Measurements from ENCODE around the gene CBX8. TPM values are rescaled to one million over a fixed set of nuclear protein-coding genes. Genes with fewer than 3 reads are reported as not detected.

The CBX8 gene
- total and polyA plus RNA-seq, 2 donors (not counting 3 experiments of a cell fraction or from before 2014, with no cell fraction given) = 0.69 to 3.1 TPM

- peaks cover 8% of the 10 kb centered on the region for H3K4me1 ChIP-seq (ENCODE audit: control insufficient read depth, extremely low read depth, insufficient read depth, low read length)
- peak overlapping the region in 1 of 3 experiments; percentile 38 for H3K4me3 ChIP-seq (replicated peaks in 1 of 3; ENCODE audit: insufficient read depth in 1 of 3, low read depth in 1 of 3, low read length in 3 of 3)
- ChIA-PET CTCF (interaction anchor here (0.8 to 6.1 kb wide), 12 partner anchors 10 to 180 kb away, joined by 3 to 59 read pairs (median 6); partner anchors contain the start of genes CBX4 and CBX8), POLR2A (interaction anchor here (0.5 kb wide), 1 partner anchor 67 kb away, joined by 5 read pairs; no protein-coding TSS in a partner anchor)
- no peaks in the 10 kb centered on the region for H3K79me2 ChIP-seq (ENCODE audit: control insufficient read depth, insufficient read depth, low read length)
- peaks cover 65 to 81% of the 10 kb centered on the region in 2 experiments for H3K27me3 ChIP-seq (ENCODE audit: control insufficient read depth in 2 of 2, insufficient read depth in 2 of 2, low read length in 2 of 2)
- H2AFZ ChIP-seq (ENCODE audit: low read depth, low read length) = peak overlapping the region; percentile 56
- no peaks in the 10 kb centered on the region for H4K20me1 ChIP-seq (replicated peaks; ENCODE audit: control insufficient read depth, extremely low read depth, insufficient read depth, low read length)
- no TSS peak for BruUV-seq (replicated peaks)
- dilution Hi-C loops (cut with MboI; ENCODE audit: extremely low pct_ligation_motif_present, low sequenced_read_pairs) = no loop called here
- no peak overlapping the region for H3K4me2 ChIP-seq (ENCODE audit: insufficient read depth, low read length)
- H3K36me3 ChIP-seq (ENCODE audit: control insufficient read depth in 2 of 2, extremely low read depth in 1 of 2, insufficient read depth in 2 of 2, low read length in 2 of 2) = no peaks in the 10 kb centered on the region
- H3K9me1 ChIP-seq (replicated peaks; ENCODE audit: control insufficient read depth, extremely low read depth, insufficient read depth, low read length) = no peaks in the 10 kb centered on the region
- intact Hi-C loops (cut with micrococcal nuclease) = loop anchor here (1.0 kb wide), 1 partner anchor 16 kb away; the partner anchor contains the start of gene CBX8
- no peak overlapping the region for H3K9ac ChIP-seq (replicated peaks; ENCODE audit: extremely low read depth, insufficient read depth, low read length)
- no peak for DNase-seq (ENCODE audit: low read depth, low spot score)
- H3K9me3 ChIP-seq (replicated peaks; ENCODE audit: control insufficient read depth, insufficient read depth, low read length) = no peaks in the 10 kb centered on the region
- H3K27ac ChIP-seq (ENCODE audit: insufficient read depth, low read depth, low read length) = no peak overlapping the region
- TF ChIP-seq POLR2AphosphoS5 (IDR thresholded peaks at IDR 0.05; ENCODE audit: insufficient read depth, low read depth, low read length) (peak; percentile 19), FOS (IDR thresholded peaks at IDR 0.05; ENCODE audit: borderline replicate concordance, insufficient read depth, low read length) (no peak)
- no peak for FAIRE-seq
Observed at GRCh38 chr17:79813297-79814126, 16.6 kb upstream of the CBX8 start.

- POLR2A ChIA-PET = no interaction called here
- dilution Hi-C loops (cut with MboI; ENCODE audit: extremely low pct_ligation_motif_present, low sequenced_read_pairs) = no loop called here
- peak overlapping the region in 2 of 3 experiments; percentile 9 to 38 for H3K4me3 ChIP-seq (replicated peaks in 1 of 3; ENCODE audit: insufficient read depth in 1 of 3, low read depth in 1 of 3, low read length in 3 of 3)
Observed at GRCh38 chr17:79812353-79813258, 15.7 kb upstream of the CBX8 start.

More at GRCh38 chr17:79812353-79813258, 15.7 kb upstream of the CBX8 start:
- no peaks in the 10 kb centered on the region for H3K9me3 ChIP-seq (replicated peaks; ENCODE audit: control insufficient read depth, insufficient read depth, low read length)
- no peak overlapping the region for H2AFZ ChIP-seq (ENCODE audit: low read depth, low read length)
- peak overlapping the region; percentile 24 for H3K4me2 ChIP-seq (ENCODE audit: insufficient read depth, low read length)
- H3K36me3 ChIP-seq (ENCODE audit: control insufficient read depth in 2 of 2, extremely low read depth in 1 of 2, insufficient read depth in 2 of 2, low read length in 2 of 2) = no peaks in the 10 kb centered on the region
- TF ChIP-seq JUN (IDR thresholded peaks at IDR 0.05; ENCODE audit: borderline replicate concordance, insufficient read depth, insufficient read length, low read depth) (no peak), EZH2 (IDR thresholded peaks at IDR 0.05; ENCODE audit: borderline replicate concordance, low read depth, low read length, severe bottlenecking) (peak; percentile 65)
- no TSS peak for BruUV-seq (replicated peaks)
- peaks cover 8% of the 10 kb centered on the region for H3K4me1 ChIP-seq (ENCODE audit: control insufficient read depth, extremely low read depth, insufficient read depth, low read length)
- FAIRE-seq (no peak), DNase-seq (ENCODE audit: low read depth, low spot score) (no peak)
- H3K27me3 ChIP-seq (ENCODE audit: control insufficient read depth in 2 of 2, insufficient read depth in 2 of 2, low read length in 2 of 2) = peaks cover 65 to 81% of the 10 kb centered on the region in 2 experiments
- no peak overlapping the region for H3K27ac ChIP-seq (ENCODE audit: insufficient read depth, low read depth, low read length)
- no peak overlapping the region for H3K9ac ChIP-seq (replicated peaks; ENCODE audit: extremely low read depth, insufficient read depth, low read length)
- no peaks in the 10 kb centered on the region for H3K9me1 ChIP-seq (replicated peaks; ENCODE audit: control insufficient read depth, extremely low read depth, insufficient read depth, low read length)
- no peaks in the 10 kb centered on the region for H3K79me2 ChIP-seq (ENCODE audit: control insufficient read depth, insufficient read depth, low read length)
- CTCF ChIA-PET = interaction anchor here (0.8 to 6.1 kb wide), 13 partner anchors 9 to 181 kb away, joined by 3 to 59 read pairs (median 9); partner anchors contain the start of genes CBX4 and CBX8
- no peaks in the 10 kb centered on the region for H4K20me1 ChIP-seq (replicated peaks; ENCODE audit: control insufficient read depth, extremely low read depth, insufficient read depth, low read length)
- intact Hi-C loops (cut with micrococcal nuclease) = loop anchor here (1.0 kb wide), 1 partner anchor 15 kb away; the partner anchor contains the start of gene CBX8
